Hepatocyte (in vitro differentiated cells): ENCODE results near the gene GARIN5B.

Experiments
- EZH2 ChIP-seq: fragments of 200-600 bp; sonication (generic); IDR thresholded peaks from 2 replicates; pipeline ENCODE4 v1.6.1; 2016; ENCODE audit warnings: antibody characterized with exemption, mild to moderate bottlenecking, borderline replicate concordance
- EZH2phosphoT487 ChIP-seq: fragments of 200-600 bp; sonication (generic); IDR thresholded peaks from one replicate; pipeline ENCODE4 v1.6.1; 2018; ENCODE audit warnings: antibody characterized with exemption, mild to moderate bottlenecking, low read depth, moderate library complexity; ENCODE audit not compliant: unreplicated experiment, severe bottlenecking
- TF ChIP-seq, protein P1 (sequence below): fragments of 200-600 bp; sonication (generic); IDR thresholded peaks from 2 replicates; pipeline ENCODE4 v1.5.1; 2016; ENCODE audit warnings: antibody characterized with exemption, mild to moderate bottlenecking; ENCODE audit not compliant: poor library complexity

DNA sequence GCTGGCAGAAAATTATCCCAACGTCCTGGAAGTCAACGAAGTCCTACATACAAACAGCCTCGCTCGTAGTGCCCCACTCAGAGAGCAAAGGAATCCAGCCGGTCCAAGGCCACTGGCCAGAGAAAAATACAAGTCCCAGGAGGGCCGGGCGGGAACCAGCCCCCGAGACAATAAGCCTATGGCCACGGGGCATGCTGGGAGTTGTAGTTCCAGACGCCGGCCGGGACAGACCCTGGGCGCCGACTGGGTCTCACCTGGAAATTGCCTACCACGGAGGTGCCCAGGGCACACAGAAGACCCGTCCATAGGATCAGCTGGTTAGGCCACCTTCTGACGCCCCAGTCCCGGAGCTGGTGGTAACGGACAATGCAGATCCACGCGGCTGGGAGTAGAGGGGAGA lies 43.3 kb downstream of the GARIN5B start:
- TF ChIP-seq, protein P1, sequence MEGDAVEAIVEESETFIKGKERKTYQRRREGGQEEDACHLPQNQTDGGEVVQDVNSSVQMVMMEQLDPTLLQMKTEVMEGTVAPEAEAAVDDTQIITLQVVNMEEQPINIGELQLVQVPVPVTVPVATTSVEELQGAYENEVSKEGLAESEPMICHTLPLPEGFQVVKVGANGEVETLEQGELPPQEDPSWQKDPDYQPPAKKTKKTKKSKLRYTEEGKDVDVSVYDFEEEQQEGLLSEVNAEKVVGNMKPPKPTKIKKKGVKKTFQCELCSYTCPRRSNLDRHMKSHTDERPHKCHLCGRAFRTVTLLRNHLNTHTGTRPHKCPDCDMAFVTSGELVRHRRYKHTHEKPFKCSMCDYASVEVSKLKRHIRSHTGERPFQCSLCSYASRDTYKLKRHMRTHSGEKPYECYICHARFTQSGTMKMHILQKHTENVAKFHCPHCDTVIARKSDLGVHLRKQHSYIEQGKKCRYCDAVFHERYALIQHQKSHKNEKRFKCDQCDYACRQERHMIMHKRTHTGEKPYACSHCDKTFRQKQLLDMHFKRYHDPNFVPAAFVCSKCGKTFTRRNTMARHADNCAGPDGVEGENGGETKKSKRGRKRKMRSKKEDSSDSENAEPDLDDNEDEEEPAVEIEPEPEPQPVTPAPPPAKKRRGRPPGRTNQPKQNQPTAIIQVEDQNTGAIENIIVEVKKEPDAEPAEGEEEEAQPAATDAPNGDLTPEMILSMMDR: no peak
- TF ChIP-seq EZH2phosphoT487 (no peak), EZH2 (no peak)
